ENCODE data around the gene SUSD3. TPM values are rescaled to one million over a fixed set of nuclear protein-coding genes. Genes with fewer than 3 reads are reported as not detected.

Gene SUSD3
- total RNA-seq, 1 experiment from 2014 or later = not detected

DNA sequence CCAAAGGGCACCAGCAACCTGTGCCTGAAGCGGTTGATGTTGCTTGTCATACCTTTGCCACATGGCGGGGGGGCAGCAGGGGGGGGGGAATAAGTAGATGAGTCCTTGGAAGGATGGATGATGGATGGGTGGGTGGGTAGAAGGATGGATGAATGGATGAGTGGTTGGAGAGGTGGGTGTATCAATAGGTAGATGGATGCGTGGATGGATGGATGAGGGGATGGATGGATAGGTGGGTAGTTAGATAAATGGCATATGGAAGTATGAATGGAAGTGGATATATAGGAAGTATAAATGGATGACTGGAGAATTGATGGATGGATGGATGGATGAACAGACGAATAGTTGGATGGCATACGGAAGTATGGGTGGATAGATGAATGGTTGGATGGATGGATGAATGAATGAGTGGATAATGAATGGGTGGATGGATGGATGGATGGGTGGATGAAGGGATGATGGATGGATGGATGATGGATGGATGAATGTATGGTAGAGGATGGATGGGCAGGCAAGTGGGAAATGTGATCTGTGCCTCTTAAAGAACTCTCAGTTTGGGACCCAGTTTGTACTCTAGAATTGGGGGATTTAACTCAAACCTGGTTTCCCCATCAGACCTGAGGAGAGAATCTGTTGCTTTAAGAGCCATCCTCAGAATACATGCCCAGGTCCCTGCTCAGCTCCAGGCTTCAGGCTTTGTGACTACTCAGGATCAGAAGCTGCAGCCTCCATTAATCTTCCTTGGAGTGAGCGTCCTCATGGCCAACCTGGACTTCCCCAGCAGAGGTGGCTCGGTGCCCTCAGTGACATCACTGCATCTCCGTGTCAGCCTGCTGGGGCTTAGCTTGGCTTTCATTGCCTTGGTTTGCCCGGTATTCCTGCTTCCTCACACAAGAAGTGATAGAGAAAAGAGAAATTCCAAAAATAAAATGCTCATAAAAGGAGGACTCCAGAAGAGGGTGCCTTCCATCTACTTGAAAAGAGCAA, 27.6 kb upstream of the SUSD3 start:
- DNase-seq (ENCODE audit: low spot score) = no peak

DNA sequence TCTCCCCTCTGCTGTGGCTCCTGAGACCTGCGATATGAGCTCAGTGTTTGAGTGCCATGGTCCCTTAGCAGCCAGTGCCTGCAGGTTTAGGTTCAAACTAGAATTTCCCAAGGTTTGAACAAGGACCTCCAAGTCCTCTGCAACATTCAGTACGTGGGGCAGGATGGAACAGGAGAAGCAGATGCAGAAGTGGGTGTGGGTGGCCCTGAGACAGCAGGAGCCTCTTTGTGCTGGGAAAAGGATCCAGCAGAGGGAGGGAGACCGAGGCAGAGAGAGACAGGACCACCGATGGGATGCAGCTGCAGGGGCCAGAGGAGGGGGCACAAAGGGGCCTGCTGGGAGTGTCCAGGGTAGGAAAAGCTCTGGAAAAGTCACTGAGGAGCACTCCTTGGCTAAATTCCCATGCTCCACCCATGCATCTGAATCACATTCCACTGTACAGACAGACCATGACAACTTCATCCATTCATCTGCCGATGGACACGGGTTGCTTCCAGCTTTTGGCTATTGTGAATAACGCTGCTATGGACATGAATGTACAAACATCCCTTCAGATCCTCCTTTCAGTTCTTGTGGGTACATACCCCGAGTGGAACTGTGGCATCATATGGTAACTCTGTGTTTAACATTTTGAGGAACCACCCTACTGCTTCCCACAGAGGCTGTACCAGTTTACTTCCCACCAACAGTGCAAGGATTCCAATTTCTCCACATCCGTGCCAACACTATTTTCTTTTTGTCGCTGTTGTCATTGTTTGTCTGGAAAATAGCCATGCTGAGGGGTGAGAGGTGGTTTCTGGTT, 26.7 kb upstream of the SUSD3 start:
- no peak for DNase-seq (ENCODE audit: low spot score)

- DNase-seq (ENCODE audit: low spot score) = no peak
These were observed 26.0 kb upstream of the SUSD3 start for GRCh38 chr9:93032545-93032944.

DNA sequence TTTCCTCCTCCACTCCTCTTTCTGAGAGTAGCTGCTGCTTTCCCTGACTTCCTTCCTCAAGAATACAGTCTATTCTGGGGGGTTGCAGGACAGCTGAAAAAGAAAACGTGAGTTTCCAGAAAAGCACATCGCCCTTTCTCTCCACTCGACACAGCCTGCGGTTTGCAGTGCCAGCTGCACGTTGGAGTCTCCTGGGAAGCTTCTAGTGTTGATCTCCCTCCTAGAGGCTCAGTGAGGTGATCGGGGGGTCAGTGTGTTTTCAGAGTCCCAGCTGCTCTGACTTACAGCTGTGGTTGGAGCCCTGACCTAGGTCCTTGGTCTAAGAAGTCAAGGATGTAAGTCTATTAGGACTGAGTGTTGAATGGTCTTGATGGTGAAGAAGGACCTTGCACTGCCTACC, 25.0 kb upstream of the SUSD3 start:
- DNase-seq (ENCODE audit: low spot score) = no peak

- no peak for DNase-seq (ENCODE audit: low spot score)
These were observed 23.3 kb upstream of the SUSD3 start for GRCh38 chr9:93035106-93035660.

- DNase-seq (ENCODE audit: low spot score) = no peak
These were observed 22.6 kb upstream of the SUSD3 start for GRCh38 chr9:93035821-93036351.

GRCh38 chr9:93036887-93037475, 21.5 kb upstream of the SUSD3 start:
- DNase-seq (ENCODE audit: low spot score) = no peak

DNA sequence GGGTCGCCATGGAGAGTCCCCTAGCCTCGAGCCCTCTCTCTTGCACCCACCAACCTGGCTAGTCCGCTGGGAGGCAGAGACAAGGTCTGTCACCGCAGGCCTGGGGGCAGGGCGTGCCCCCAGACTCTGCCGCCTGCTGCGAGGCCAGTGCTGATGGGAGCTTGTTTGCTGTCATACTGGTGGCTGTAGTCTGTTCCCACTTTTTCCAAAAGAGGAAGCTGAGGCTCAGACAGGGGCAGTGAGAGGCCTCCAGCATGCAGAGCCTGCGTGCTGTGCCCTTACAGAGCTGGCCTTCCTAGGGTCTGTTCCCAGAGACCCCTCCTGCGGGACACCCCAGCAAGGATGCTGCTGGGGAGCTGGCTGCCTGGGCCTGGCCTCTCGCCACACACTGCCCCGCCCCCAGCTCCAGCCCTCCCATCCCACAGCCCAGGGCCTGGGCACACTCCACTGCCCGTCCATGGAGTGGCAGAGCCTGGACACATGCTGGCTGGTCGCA, 21.0 kb upstream of the SUSD3 start:
- DNase-seq (ENCODE audit: low spot score) = no peak

DNA sequence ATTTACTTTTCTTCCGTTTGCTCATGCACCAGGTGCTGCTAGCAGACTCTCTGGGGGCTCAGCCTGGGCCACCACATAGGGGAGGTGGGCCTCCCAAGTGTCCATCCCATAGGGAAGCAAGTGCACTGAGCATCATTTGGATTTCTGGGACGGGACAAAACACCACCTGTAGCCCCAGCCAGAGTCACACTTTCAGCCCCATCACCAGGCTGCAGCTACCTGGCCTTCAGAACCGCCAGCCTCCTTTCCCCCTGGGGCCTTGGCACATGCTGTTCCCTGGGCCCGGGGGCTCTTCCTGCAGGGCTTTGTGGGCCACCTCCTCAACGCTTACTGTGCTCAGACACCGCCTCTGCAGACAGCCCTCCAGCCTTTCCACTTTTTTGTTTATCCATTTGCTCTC, 19.6 kb upstream of the SUSD3 start:
- DNase-seq (ENCODE audit: low spot score) = no peak

DNA sequence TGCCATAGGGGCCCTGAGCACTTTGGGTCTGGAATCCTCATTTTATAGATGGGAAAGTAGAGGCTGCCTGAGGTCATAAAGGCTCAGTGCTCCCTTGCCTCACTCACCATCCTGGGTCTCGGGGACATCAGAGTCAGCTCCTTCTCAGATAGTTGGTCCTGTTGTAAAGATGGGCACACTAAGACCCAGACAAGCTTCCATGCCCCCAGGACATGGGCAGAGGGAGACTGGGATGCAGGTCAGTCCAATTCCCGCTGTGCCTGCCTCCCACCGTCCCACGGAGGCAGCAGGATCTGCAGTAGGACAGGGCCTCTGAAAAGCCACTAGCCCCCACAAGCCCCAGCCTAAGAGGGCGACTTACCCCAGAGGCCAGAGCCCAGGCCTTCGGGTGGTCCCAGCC, 19.0 kb upstream of the SUSD3 start:
- no peak for DNase-seq (ENCODE audit: low spot score)

DNA sequence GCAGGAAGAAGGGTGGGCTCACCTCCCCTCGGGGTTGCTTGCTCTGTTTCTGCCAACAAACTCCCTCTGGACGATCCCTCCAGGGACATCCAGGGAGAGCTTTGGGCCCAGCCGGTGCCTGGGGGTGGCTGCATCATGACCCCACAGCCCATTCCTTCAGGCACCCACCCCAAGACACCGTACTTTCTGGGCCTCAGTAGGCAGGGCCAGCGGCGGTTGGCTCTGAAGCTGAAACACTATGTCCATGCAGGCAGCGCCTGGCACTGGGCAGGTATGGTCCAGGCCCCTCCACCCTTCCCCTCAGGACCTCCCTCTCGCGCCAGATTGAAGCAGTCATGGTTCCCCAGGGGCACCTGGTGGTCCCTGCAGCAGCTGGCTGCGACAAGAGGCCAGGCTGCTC, 18.5 kb upstream of the SUSD3 start:
- DNase-seq (ENCODE audit: low spot score) = no peak

DNA sequence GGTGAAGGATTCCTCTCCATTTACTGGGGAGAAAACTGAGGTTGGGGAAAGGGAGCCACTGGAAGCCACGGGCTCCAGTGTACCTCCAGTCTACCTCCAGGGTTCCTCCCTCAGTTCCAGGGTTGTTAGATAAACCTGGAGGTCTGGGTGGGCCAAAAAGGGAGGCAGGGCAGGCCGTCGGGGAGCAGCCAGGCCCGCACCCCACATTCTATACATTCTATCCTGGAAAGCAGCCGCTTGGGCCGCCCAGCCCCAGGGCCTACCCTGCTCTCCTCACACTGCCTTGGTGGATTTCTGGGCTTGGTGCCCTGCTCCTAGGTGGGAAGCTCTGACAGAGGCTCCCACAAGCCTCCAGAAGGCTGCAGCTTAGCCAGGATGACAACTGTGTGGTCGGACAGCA, 18.1 kb upstream of the SUSD3 start:
- no peak for DNase-seq (ENCODE audit: low spot score)

DNA sequence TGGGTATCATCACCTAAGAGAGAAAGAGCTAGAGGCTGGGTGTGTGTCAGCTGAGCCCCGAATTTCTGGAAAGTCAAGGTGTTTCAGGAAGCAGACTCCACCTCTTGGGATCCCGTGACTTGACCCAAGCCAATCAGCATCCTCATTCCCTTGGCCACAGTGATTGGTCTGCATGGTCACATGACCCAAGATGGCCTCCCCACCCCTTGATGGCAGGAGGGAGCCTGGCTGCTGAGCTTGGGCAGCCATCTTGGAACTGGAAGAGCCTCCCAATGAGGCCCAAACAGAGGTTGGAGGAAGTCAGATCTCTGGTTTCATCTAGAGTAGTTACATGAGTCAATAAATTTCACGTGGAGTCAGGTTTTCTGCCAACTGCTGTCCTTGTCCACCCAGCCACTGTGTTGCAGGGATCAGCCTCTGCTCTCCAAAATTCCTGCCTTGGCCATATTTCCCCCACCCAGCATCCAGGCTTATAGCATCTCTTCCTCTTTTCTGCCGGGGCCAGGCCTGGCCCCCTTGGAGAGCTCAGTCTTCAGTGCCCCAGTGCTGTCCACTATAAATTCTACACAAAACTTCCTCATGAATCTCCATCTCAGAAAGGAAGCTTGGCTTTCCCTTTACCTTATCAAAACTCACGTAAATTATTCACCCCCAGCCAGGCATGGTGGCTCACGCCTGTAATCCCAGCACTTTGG, 17.2 kb upstream of the SUSD3 start:
- peak; percentile 24 for DNase-seq (ENCODE audit: low spot score)

- DNase-seq (ENCODE audit: low spot score) = no peak
These were observed 15.4 kb upstream of the SUSD3 start for GRCh38 chr9:93043122-93043521.

GRCh38 chr9:93045521-93045920, 13.0 kb upstream of the SUSD3 start:
- no peak for DNase-seq (ENCODE audit: low spot score)

DNA sequence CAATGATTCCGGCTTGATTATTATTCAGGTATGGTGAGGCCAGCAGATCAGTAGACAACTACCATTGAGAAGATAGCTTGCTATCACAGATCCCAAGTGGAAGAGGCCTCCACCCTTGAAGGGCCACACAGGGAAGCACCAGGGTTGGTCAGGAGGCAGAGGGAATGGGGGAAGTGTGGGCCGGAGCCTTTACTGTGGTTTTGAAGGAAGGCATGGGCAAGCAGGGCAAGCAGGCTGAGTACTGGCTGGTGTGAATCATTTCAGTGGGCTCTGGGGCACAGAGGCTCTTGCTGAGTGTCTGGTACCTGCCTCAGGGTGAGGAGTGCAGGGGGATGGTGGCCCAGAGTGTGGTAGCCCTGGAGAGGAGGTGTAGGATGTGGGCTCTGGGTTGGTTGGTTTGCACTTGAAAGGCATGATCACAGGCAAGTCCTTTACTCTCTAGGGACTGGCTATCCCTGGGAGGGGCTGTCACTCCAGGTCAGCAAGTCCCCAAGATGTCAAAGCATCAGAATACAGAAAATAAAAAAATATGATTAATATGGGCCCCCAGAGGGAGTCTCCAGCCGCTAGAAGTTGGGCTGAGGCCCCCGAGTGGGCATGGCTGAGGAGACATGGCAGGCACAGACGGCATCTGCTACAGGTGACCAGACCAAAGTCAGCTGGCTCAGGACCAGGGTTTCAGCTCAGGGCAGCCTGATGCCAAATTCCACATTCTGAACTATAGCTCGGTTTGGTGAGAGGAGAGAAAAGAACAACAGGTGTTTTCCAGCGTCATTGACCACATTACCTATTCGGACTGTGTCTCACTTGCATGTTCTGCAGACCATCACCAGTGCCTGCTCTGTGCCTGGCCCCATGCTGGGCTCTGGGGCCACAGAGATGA, 9.7 kb upstream of the SUSD3 start:
- no peak for DNase-seq (ENCODE audit: low spot score)

GRCh38 chr9:93049491-93049890, 9.0 kb upstream of the SUSD3 start:
- DNase-seq (ENCODE audit: low spot score) = no peak

- no peak for DNase-seq (ENCODE audit: low spot score)
These were observed 8.3 kb upstream of the SUSD3 start for GRCh38 chr9:93050231-93050630.

GRCh38 chr9:93051680-93052089, 6.8 kb upstream of the SUSD3 start:
- peak; percentile 29 for DNase-seq (ENCODE audit: low spot score)

Measured in A172 (cell line).